K562 (cell line): ENCODE data around the gene LY6G6D. TPM values are rescaled to one million over a fixed set of nuclear protein-coding genes. Genes with fewer than 3 reads are reported as not detected.
A peak's percentile ranks its signal among the peaks of the same experiment; 100 is the strongest.

Experiments
- E2F3 ChIP-seq: fragments of 250-450 bp; sonication (Bioruptor Pico); IDR thresholded peaks from 2 replicates; pipeline ENCODE4 v1.4.0; 2020; ENCODE audit warnings: mild to moderate bottlenecking
- FOSL1 ChIP-seq: fragments of 200-800 bp; sonication (Bioruptor generic); conservative IDR thresholded peaks from 2 replicates; pipeline ENCODE4 v1.6.1; 2016; ENCODE audit warnings: missing genetic modification characterization, missing compliant biosample characterization
- MEF2D ChIP-seq: conservative IDR thresholded peaks from 2 replicates; pipeline ENCODE4 v1.6.1; 2016; ENCODE audit warnings: low read depth, missing genetic modification characterization, missing compliant biosample characterization
- OTX1 ChIP-seq: fragments of 450-650 bp; formaldehyde crosslinking; IDR thresholded peaks from 2 replicates; pipeline ENCODE4 v1.4.0; 2022; ENCODE audit warnings: mild to moderate bottlenecking
- RCOR1 ChIP-seq, 2 experiments: IDR thresholded peaks; 2 replicates each; pipeline ENCODE4 v1.6.1; 2012; ENCODE audit warnings: low read depth in 2 of 2, low read length in 2 of 2, borderline replicate concordance in 1 of 2, improper control_type of control experiment in 1 of 2
- SIN3A ChIP-seq, 2 experiments: fragments of 150-350 bp in 1 of 2; IDR thresholded peaks; 2 replicates each; pipeline ENCODE4 v1.6.1; 2011 to 2016; ENCODE audit warnings: borderline replicate concordance in 2 of 2, low read depth in 2 of 2, low read length in 2 of 2, mild to moderate bottlenecking in 2 of 2, moderate library complexity in 2 of 2; ENCODE audit not compliant: control insufficient read depth in 1 of 2
- TRIM28 ChIP-seq: fragments of 450-650 bp; IDR thresholded peaks from 2 replicates; pipeline ENCODE4 v1.6.1; 2017
- ZBTB1 ChIP-seq: sonication (generic); formaldehyde crosslinking; IDR thresholded peaks from 2 replicates; pipeline ENCODE4 v1.8.1; 2023; ENCODE audit warnings: missing genetic modification reagents, low read depth, mild to moderate bottlenecking, borderline replicate concordance
- ZNF134 ChIP-seq: fragments of 250-450 bp; sonication (Bioruptor Pico); conservative IDR thresholded peaks from 2 replicates; pipeline ENCODE4 v1.4.0; 2020
- ZNF354B ChIP-seq: fragments of 250-450 bp; sonication (Bioruptor Pico); IDR thresholded peaks from 2 replicates; pipeline ENCODE4 v1.4.0; 2020
- polyA plus RNA-seq, 8 experiments: library from polyadenylated mRNA; depleted of rRNA in 4 of 8; stranded (reverse) in 5 of 8; unstranded in 3 of 8; fragments of >200 nt; fragmentation: Nextera tagmentation in 2 of 8; fragmentation: Illumina TruSeq in 1 of 8; extraction: Ambion mirVana in 2 of 8; extraction: Trizol in 1 of 8; gene quantifications; 2 replicates each; pipeline versions ENCODE4 v1.2.1 to v1.2.3, GENCODE V29; 2011 to 2014; ENCODE audit warnings: inconsistent platforms in 1 of 8, missing spikeins in 1 of 8
- total RNA-seq, 7 experiments: library from RNA; depleted of rRNA in 6 of 7; stranded (reverse); fragments of >200 nt in 6 of 7; fragmentation: Illumina TruSeq in 2 of 7; extraction: Trizol in 2 of 7; gene quantifications; 2 replicates each; pipeline versions ENCODE4 v1.2.1 to v1.2.3, GENCODE V29; 2011 to 2021; ENCODE audit warnings: low replicate concordance in 1 of 7
- TF ChIP-seq, protein P1 (sequence below), 2 experiments: fragments of 450-650 bp in 1 of 2; IDR thresholded peaks; 2 replicates each; pipeline ENCODE4 v1.6.1; 2011 to 2017; ENCODE audit warnings: low read depth in 2 of 2, antibody characterized with exemption in 1 of 2, borderline replicate concordance in 1 of 2, low read length in 1 of 2, mild to moderate bottlenecking in 1 of 2, mixed read lengths in 1 of 2; ENCODE audit not compliant: control insufficient read depth in 1 of 2
- TF ChIP-seq, protein P2 (sequence below): sonication (generic); formaldehyde crosslinking; IDR thresholded peaks from 2 replicates; pipeline ENCODE4 v1.8.1; 2023; ENCODE audit warnings: mild to moderate bottlenecking, missing genetic modification reagents
- TF ChIP-seq, protein P3 (sequence below): sonication (generic); formaldehyde crosslinking; IDR thresholded peaks from 2 replicates; pipeline ENCODE4 v1.8.0; 2023; ENCODE audit warnings: missing genetic modification reagents, mild to moderate bottlenecking, borderline replicate concordance

LY6G6D gene
- total and polyA plus RNA-seq, 9 of the 15 experiments (the other 6 are each of a cell fraction or from before 2014, with no cell fraction given): 0.30 to 0.38 TPM; not detected in 7

DNA sequence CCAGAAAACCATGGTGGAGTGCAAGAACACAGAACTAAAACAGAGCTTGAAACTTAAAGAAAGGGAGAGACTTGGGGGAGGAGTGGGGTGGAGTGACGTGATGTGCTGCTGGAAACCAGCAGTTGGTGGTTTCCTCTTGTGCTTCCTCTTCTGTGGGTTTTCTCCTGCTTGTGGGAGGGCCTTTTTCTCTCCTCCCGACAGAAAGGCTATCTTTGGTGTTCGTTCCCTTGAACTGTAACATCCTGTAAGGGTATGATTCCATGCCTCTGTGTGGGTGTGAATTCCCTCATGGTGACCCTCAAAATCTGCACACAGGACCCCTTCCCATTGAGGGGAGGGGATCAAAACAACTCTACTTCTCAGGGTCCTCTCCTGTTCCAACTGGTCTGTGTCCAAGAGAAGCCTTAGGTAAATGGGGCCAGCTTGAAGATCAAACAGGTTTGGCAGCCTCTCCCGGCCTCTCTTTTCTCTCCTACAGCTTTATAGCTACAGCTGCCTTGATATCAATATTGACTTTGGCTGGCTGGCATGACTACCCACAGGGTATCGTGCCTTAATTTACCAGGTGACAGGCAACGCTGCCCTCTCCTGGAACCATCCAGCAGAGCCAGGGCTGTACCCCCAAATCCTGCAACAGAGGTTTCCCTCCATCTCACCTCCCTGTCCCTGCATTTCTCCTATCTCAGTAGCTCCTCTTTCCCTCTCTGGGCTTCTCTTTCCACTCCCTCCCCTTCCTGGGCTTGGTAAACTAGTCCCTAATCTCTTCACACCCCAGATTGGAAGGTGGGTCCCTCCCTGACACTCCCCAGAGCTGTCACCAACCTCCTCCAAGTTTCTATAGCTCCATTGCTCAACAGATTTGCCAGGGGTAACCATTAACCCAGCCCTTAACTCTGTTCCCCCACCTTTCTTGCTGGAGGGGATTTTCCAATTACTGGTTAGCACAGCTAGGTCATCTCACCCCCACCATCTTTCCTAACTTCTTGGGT is 23.1 kb downstream of the LY6G6D start (continued):
- TF ChIP-seq SIN3A (IDR thresholded peaks at IDR 0.05; ENCODE audit: borderline replicate concordance in 2 of 2, control insufficient read depth in 1 of 2, low read depth in 2 of 2, low read length in 2 of 2): peak in 1 of 2 experiments; percentile 86; a peak in 1 of 4 replicates
- TF ChIP-seq, protein P1, sequence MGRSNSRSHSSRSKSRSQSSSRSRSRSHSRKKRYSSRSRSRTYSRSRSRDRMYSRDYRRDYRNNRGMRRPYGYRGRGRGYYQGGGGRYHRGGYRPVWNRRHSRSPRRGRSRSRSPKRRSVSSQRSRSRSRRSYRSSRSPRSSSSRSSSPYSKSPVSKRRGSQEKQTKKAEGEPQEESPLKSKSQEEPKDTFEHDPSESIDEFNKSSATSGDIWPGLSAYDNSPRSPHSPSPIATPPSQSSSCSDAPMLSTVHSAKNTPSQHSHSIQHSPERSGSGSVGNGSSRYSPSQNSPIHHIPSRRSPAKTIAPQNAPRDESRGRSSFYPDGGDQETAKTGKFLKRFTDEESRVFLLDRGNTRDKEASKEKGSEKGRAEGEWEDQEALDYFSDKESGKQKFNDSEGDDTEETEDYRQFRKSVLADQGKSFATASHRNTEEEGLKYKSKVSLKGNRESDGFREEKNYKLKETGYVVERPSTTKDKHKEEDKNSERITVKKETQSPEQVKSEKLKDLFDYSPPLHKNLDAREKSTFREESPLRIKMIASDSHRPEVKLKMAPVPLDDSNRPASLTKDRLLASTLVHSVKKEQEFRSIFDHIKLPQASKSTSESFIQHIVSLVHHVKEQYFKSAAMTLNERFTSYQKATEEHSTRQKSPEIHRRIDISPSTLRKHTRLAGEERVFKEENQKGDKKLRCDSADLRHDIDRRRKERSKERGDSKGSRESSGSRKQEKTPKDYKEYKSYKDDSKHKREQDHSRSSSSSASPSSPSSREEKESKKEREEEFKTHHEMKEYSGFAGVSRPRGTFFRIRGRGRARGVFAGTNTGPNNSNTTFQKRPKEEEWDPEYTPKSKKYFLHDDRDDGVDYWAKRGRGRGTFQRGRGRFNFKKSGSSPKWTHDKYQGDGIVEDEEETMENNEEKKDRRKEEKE (IDR thresholded peaks at IDR 0.05; ENCODE audit: borderline replicate concordance in 1 of 2, control insufficient read depth in 1 of 2, low read depth in 2 of 2, low read length in 1 of 2): no peak
- TF ChIP-seq TRIM28: no peak; the same call in 1 of the 2 replicates
- peak; percentile 88 for TF ChIP-seq OTX1 (CRISPR knock-in tag)
- TF ChIP-seq FOSL1 (tag): no peak
- peak; percentile 39 for TF ChIP-seq ZNF134 (CRISPR knock-in tag)
- TF ChIP-seq, protein P2, sequence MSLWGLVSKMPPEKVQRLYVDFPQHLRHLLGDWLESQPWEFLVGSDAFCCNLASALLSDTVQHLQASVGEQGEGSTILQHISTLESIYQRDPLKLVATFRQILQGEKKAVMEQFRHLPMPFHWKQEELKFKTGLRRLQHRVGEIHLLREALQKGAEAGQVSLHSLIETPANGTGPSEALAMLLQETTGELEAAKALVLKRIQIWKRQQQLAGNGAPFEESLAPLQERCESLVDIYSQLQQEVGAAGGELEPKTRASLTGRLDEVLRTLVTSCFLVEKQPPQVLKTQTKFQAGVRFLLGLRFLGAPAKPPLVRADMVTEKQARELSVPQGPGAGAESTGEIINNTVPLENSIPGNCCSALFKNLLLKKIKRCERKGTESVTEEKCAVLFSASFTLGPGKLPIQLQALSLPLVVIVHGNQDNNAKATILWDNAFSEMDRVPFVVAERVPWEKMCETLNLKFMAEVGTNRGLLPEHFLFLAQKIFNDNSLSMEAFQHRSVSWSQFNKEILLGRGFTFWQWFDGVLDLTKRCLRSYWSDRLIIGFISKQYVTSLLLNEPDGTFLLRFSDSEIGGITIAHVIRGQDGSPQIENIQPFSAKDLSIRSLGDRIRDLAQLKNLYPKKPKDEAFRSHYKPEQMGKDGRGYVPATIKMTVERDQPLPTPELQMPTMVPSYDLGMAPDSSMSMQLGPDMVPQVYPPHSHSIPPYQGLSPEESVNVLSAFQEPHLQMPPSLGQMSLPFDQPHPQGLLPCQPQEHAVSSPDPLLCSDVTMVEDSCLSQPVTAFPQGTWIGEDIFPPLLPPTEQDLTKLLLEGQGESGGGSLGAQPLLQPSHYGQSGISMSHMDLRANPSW (CRISPR knock-in tag): 0 out of 2 replicates have a peak, but pooled peaks have one; percentile 73
- TF ChIP-seq ZBTB1 (CRISPR knock-in tag): no peak
- peak; percentile 22; the same call in 1 of the 2 replicates for TF ChIP-seq MEF2D (tag)
- no peak for TF ChIP-seq ZNF354B (CRISPR knock-in tag)
- TF ChIP-seq, protein P3, sequence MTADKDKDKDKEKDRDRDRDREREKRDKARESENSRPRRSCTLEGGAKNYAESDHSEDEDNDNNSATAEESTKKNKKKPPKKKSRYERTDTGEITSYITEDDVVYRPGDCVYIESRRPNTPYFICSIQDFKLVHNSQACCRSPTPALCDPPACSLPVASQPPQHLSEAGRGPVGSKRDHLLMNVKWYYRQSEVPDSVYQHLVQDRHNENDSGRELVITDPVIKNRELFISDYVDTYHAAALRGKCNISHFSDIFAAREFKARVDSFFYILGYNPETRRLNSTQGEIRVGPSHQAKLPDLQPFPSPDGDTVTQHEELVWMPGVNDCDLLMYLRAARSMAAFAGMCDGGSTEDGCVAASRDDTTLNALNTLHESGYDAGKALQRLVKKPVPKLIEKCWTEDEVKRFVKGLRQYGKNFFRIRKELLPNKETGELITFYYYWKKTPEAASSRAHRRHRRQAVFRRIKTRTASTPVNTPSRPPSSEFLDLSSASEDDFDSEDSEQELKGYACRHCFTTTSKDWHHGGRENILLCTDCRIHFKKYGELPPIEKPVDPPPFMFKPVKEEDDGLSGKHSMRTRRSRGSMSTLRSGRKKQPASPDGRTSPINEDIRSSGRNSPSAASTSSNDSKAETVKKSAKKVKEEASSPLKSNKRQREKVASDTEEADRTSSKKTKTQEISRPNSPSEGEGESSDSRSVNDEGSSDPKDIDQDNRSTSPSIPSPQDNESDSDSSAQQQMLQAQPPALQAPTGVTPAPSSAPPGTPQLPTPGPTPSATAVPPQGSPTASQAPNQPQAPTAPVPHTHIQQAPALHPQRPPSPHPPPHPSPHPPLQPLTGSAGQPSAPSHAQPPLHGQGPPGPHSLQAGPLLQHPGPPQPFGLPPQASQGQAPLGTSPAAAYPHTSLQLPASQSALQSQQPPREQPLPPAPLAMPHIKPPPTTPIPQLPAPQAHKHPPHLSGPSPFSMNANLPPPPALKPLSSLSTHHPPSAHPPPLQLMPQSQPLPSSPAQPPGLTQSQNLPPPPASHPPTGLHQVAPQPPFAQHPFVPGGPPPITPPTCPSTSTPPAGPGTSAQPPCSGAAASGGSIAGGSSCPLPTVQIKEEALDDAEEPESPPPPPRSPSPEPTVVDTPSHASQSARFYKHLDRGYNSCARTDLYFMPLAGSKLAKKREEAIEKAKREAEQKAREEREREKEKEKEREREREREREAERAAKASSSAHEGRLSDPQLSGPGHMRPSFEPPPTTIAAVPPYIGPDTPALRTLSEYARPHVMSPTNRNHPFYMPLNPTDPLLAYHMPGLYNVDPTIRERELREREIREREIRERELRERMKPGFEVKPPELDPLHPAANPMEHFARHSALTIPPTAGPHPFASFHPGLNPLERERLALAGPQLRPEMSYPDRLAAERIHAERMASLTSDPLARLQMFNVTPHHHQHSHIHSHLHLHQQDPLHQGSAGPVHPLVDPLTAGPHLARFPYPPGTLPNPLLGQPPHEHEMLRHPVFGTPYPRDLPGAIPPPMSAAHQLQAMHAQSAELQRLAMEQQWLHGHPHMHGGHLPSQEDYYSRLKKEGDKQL (CRISPR knock-in tag): no peak
- TF ChIP-seq E2F3 (CRISPR knock-in tag): 0 out of 2 replicates have a peak, but pooled peaks have one; percentile 18
- TF ChIP-seq RCOR1 (IDR thresholded peaks at IDR 0.05; ENCODE audit: borderline replicate concordance in 1 of 2, low read depth in 2 of 2, low read length in 2 of 2): peak in 1 of 2 experiments; percentile 94; a peak in 3 of 4 replicates
